Heart left ventricle (tissue), 16 donors: ENCODE data around the gene GDF10. TPM values are rescaled to one million over a fixed set of nuclear protein-coding genes. Genes with fewer than 3 reads are reported as not detected.

Experiments
- ATAC-seq, 4 donors: fragments of 200-7000 bp; cut with Tn5 transposase; one replicate each; pipeline ENCODE4 v1.9.1; 2020 to 2022; ENCODE audit warnings: moderate library complexity in 4 of 4, mild to moderate bottlenecking in 3 of 4, moderate number of reproducible peaks in 1 of 4
- DNase-seq, 5 donors: peaks; one replicate each; pipeline ENCODE4 v3.0.0-alpha.2; 2020
- H3K27ac ChIP-seq, 12 donors: fragments of 200-600 bp; sonication (generic) in 4 of 12; one replicate each; pipeline versions ENCODE4 v1.5.0 to v1.8.0; 2016 to 2022; ENCODE audit warnings: mild to moderate bottlenecking in 2 of 12
- H3K27me3 ChIP-seq, 9 donors: fragments of 200-600 bp; sonication (generic) in 2 of 9; one replicate each; pipeline versions ENCODE4 v1.5.1 to v1.8.0; 2016 to 2022; ENCODE audit warnings: mild to moderate bottlenecking in 3 of 9
- H3K36me3 ChIP-seq, 9 donors: fragments of 200-600 bp; sonication (generic) in 2 of 9; one replicate each; pipeline versions ENCODE4 v1.5.0 to v1.8.0; 2018 to 2022; ENCODE audit warnings: mild to moderate bottlenecking in 2 of 9
- H3K4me1 ChIP-seq, 12 donors: fragments of 200-600 bp; sonication (generic) in 4 of 12; one replicate each; pipeline versions ENCODE4 v1.5.0 to v1.8.0; 2016 to 2022; ENCODE audit warnings: mild to moderate bottlenecking in 3 of 12
- H3K4me3 ChIP-seq, 12 donors: fragments of 200-600 bp; sonication (generic) in 4 of 12; one replicate each; pipeline versions ENCODE4 v1.5.0 to v1.8.0; 2017 to 2022; ENCODE audit warnings: mild to moderate bottlenecking in 9 of 12, moderate library complexity in 4 of 12
- H3K9me3 ChIP-seq, 12 donors: fragments of 200-600 bp; sonication (generic) in 4 of 12; one replicate each; pipeline versions ENCODE4 v1.5.0 to v1.8.0; 2016 to 2022; ENCODE audit warnings: mild to moderate bottlenecking in 1 of 12
- CTCF ChIP-seq, 12 donors: fragments of 200-600 bp; sonication (generic) in 4 of 12; IDR thresholded peaks; one replicate each; pipeline versions ENCODE4 v1.5.0 to v1.8.0; 2018 to 2022; ENCODE audit warnings: antibody characterized with exemption in 12 of 12, mild to moderate bottlenecking in 5 of 12
- POLR2A ChIP-seq, 2 donors: fragments of 450-650 bp; IDR thresholded peaks; one replicate each; pipeline ENCODE4 v1.6.1; 2017; ENCODE audit warnings: antibody characterized with exemption in 2 of 2, mild to moderate bottlenecking in 2 of 2, moderate library complexity in 2 of 2
- WGBS, 4 donors: extraction: QIAGEN DNeasy Blood & Tissue Kit in 2 of 4; methylation state at CpG; one replicate each; pipeline versions ENCODE4 v1.1.5 to v1.1.7; 2013 to 2018; 5-methylcytosine and 5-hydroxymethylcytosine counted together
- intact Hi-C, 10 donors: fragments of 100-400 bp; cut with DNase I; formaldehyde crosslinking; loops; one replicate each; pipeline versions ENCODE4 v1.11.1 to v1.14.2; 2022
- polyA plus RNA-seq, 2 donors: library from polyadenylated mRNA; stranded (reverse); fragments of 200-250 nt; gene quantifications; one replicate each; pipeline ENCODE4 v1.2.3, GENCODE V29; 2013
- total RNA-seq, 9 donors: library from RNA; depleted of rRNA in 2 of 9; stranded (reverse); fragments of >200 nt in 2 of 9; fragmentation: NEBNext Ultra II Directional in 3 of 9; extraction: Animal tissue kit (Norgen Biotek cat#: 25700) in 3 of 9; gene quantifications; one replicate each; pipeline versions ENCODE4 v1.1.0 to v1.2.4, GENCODE V29; 2016 to 2023
- donor health status: ischemic (EF 13 %, LVEDD 7.1; RV severe dilation, severe dysfunction).
- donor health status: healthy with polysubstance abuse.
- donor health status: DM: no; HTN: yes; CAD: no.
- donor health status: DM: no; HTN: no; CAD: no.
- donor health status: ischemic (EF 25% LVEDD 6.9; RV normal size, moderate dysfunction).
- donor health status: ischemic (EF 25% LVEDD 5.7; RV mildly dilated, moderate dysfunction).
- donor health status: healthy.
- donor health status: DM: yes; HTN: yes; CAD: no.
- donor health status: ischemic (EF 35%, LVEDD 5.7; RV mildly dilated, moderate dysfunction).
- donor health status: nonischemic (EF 11% LVEDD 7.7; RV severe dilation, severe dysfunction).
- donor health status: DM: yes; HTN: yes; CAD: no.
- donor health status: PGD.
- donor health status: ischemic (EF 29% LVEDD 5.4; RV normal size, mild dysfunction).
- donor health status: nonischemic (EF 23%, LVEDD 6.1; RV moderate dilation, normal function).

Gene GDF10
- total and polyA plus RNA-seq, 11 donors = 0.19 to 1.6 (median 0.30) TPM; not detected in 3

GRCh38 chr10:47348661-47349470, 48.9 kb downstream of the GDF10 start:
- Histone ChIP-seq H3K36me3 (no peaks in the 10 kb centered on the region), H3K4me1 (no peaks in the 10 kb centered on the region), H3K27me3 (peaks cover 0 to 5% (median 0%) of the 10 kb centered on the region in 9 donors), H3K4me3 (no peak overlapping the region), H3K9me3 (no peaks in the 10 kb centered on the region), H3K27ac (no peak overlapping the region)
- ATAC-seq (no peak), DNase-seq (no peak)
- intact Hi-C loops = no loop called here
- 87 to 93% (median 89%) methylated on average over 20 to 36 of the region's 36 CpGs for WGBS, 4 donors
- TF ChIP-seq CTCF (IDR thresholded peaks at IDR 0.05) (no peak), POLR2A (IDR thresholded peaks at IDR 0.05) (no peak)

GRCh38 chr10:47349516-47349915, 49.5 kb downstream of the GDF10 start:
- ATAC-seq (no peak), DNase-seq (no peak)
- Histone ChIP-seq H3K4me3 (no peak overlapping the region), H3K36me3 (no peaks in the 10 kb centered on the region), H3K9me3 (no peaks in the 10 kb centered on the region), H3K27me3 (peaks cover 0 to 5% (median 0%) of the 10 kb centered on the region in 9 donors), H3K4me1 (no peaks in the 10 kb centered on the region), H3K27ac (no peak overlapping the region)
- TF ChIP-seq POLR2A (IDR thresholded peaks at IDR 0.05) (no peak), CTCF (IDR thresholded peaks at IDR 0.05) (no peak)
- intact Hi-C loops = no loop called here
- WGBS, 4 donors = 93 to 97% (median 94%) methylated on average over 9 to 22 of the region's 22 CpGs

GRCh38 chr10:47349941-47350371, 50.0 kb downstream of the GDF10 start:
- no peaks in the 10 kb centered on the region for H3K9me3 ChIP-seq
- no peak overlapping the region for H3K27ac ChIP-seq
- no peaks in the 10 kb centered on the region for H3K36me3 ChIP-seq
- intact Hi-C loops = no loop called here
- no peaks in the 10 kb centered on the region for H3K4me1 ChIP-seq
- ATAC-seq (no peak), DNase-seq (no peak)
- whole genome bisulfite sequencing, 4 donors = 95 to 96% (median 96%) methylated on average over 24 to 31 of the region's 31 CpGs
- TF ChIP-seq CTCF (IDR thresholded peaks at IDR 0.05) (no peak), POLR2A (IDR thresholded peaks at IDR 0.05) (no peak)
- H3K27me3 ChIP-seq = peaks cover 0 to 5% (median 0%) of the 10 kb centered on the region in 9 donors
- H3K4me3 ChIP-seq = no peak overlapping the region

- Histone ChIP-seq H3K27me3 (peaks cover 0 to 5% (median 0%) of the 10 kb centered on the region in 9 donors), H3K9me3 (no peaks in the 10 kb centered on the region), H3K4me3 (no peak overlapping the region), H3K27ac (no peak overlapping the region), H3K36me3 (no peaks in the 10 kb centered on the region), H3K4me1 (no peaks in the 10 kb centered on the region)
- DNase-seq = no peak
- intact Hi-C loops = no loop called here
- TF ChIP-seq CTCF (IDR thresholded peaks at IDR 0.05) (no peak), POLR2A (IDR thresholded peaks at IDR 0.05) (no peak)
- no peak for ATAC-seq
- WGBS, 4 donors = 93 to 97% (median 95%) methylated on average over 30 to 39 of the region's 39 CpGs
Observed at GRCh38 chr10:47350671-47351640, 51.0 kb downstream of the GDF10 start.
